ENCODE measurements around the gene SNRPN. TPM values are rescaled to one million over a fixed set of nuclear protein-coding genes. Genes with fewer than 3 reads are reported as not detected.

SNRPN gene
- total RNA-seq, 6 experiments from 2014 or later, result 21.7 to 37.7 (median 30.4) TPM

Small RNA genes lying within 50 kb of the gene (small RNA-seq; reads per million reads assigned to genes)
- gene AC090602.1 (0 reads per million in 2 experiments), gene AC124312.4 (0 reads per million in 2 experiments), gene AC124312.5 (0 to 0.10 reads per million in 2 experiments)

Other genes starting within 250 kb of the SNRPN start
- gene SNURF, start within 50 bp of the SNRPN start, total RNA-seq, result 1 to 10 TPM in 4 of 6 experiments, under 1 TPM in 1, not detected in 1; 0.99 to 5.1 (median 2.6) TPM

All from right lobe of liver (tissue), 5 donors.